Measurements from ENCODE around the gene ESRRA.

DNA sequence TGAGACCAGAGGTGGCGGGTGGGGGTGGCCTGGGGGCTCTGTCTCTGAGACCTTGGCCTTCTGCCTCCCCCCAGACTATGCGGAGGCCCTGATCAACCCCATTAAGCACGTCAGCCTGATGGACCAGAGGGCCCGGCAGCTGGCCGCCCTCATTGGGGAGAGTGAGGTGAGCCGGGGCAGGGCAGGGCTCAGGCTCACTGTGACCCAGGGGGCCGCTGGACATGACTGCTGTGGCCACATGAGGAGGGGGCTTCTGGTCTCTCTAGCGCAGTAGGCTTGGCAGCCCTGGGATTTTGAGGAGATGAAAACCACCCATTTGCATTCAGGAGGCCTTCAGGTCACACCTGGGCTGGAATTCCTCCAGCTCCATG lies 41.4 kb upstream of the ESRRA start:
- TF ChIP-seq CTCF (conservative IDR thresholded peaks at IDR 0.05) (no peak), EZH2 (IDR thresholded peaks at IDR 0.05; ENCODE audit: low read depth) (no peak)
